NCI-H82 (cell line): ENCODE results near the gene CKLF.
"Not testable (repeated sequence)": the region's sequence is repeated elsewhere in the genome, so short reads cannot be mapped to it uniquely, and the experiment has no call there.

Experiments used
- DNase-seq: peaks from one replicate; lab custom pipeline; 2025; lab: John Stamatoyannopoulos, UW

The CKLF gene

GRCh38 chr16:66552286-66553177, at the start of gene CKLF:
Gene CKLF, plus strand, starts transcription at chr16:66552576. Its CDS starts 140 bp downstream, at chr16:66552716.
- peak; percentile 81 for DNase-seq

- no peak for DNase-seq
Measured at GRCh38 chr16:66503030-66503429, 49.3 kb upstream of the CKLF start.

- DNase-seq: no peak
Measured at GRCh38 chr16:66503612-66504011, 48.8 kb upstream of the CKLF start.

- DNase-seq: no peak
Measured at GRCh38 chr16:66507731-66508239, 44.6 kb upstream of the CKLF start.

GRCh38 chr16:66508248-66508913, 44.0 kb upstream of the CKLF start:
- DNase-seq: no peak

GRCh38 chr16:66508914-66509496, 43.4 kb upstream of the CKLF start:
- DNase-seq: no peak

GRCh38 chr16:66509576-66509975, 42.8 kb upstream of the CKLF start:
- no peak for DNase-seq

GRCh38 chr16:66510298-66510697, 42.1 kb upstream of the CKLF start:
- no peak for DNase-seq

- no peak for DNase-seq
Measured at GRCh38 chr16:66510711-66511601, 41.4 kb upstream of the CKLF start.

- DNase-seq: peak; percentile 14
Measured at GRCh38 chr16:66511602-66512271, 40.6 kb upstream of the CKLF start.

- DNase-seq: no peak
Measured at GRCh38 chr16:66512272-66513110, 39.9 kb upstream of the CKLF start.

GRCh38 chr16:66513111-66513723, 39.2 kb upstream of the CKLF start:
- no peak for DNase-seq

- DNase-seq: not testable (repeated sequence)
Measured at GRCh38 chr16:66514391-66514790, 38.0 kb upstream of the CKLF start.

- not testable (repeated sequence) for DNase-seq
Measured at GRCh38 chr16:66514980-66515595, 37.3 kb upstream of the CKLF start.

- DNase-seq: peak; percentile 7
Measured at GRCh38 chr16:66515596-66516508, 36.5 kb upstream of the CKLF start.

GRCh38 chr16:66516509-66516807, 35.9 kb upstream of the CKLF start:
- no peak for DNase-seq

- DNase-seq: no peak
Measured at GRCh38 chr16:66516808-66517585, 35.4 kb upstream of the CKLF start.
